Tibial nerve (tissue), 3 donors: ENCODE results near the gene ERLEC1.

Experiments used
- CTCF ChIP-seq, 5 experiments: fragments of 200-600 bp in 3 of 5; fragments of 450-650 bp in 2 of 5; sonication (generic) in 3 of 5; IDR thresholded peaks; one replicate each; pipeline ENCODE4 v1.5.1; 2016 to 2019; ENCODE audit warnings: antibody characterized with exemption in 5 of 5, mild to moderate bottlenecking in 3 of 5, moderate library complexity in 2 of 5
- POLR2A ChIP-seq, 2 donors: fragments of 450-650 bp; IDR thresholded peaks; one replicate each; pipeline ENCODE4 v1.6.1; 2017; ENCODE audit warnings: antibody characterized with exemption in 2 of 2, mild to moderate bottlenecking in 2 of 2, moderate library complexity in 2 of 2

- TF ChIP-seq CTCF (IDR thresholded peaks at IDR 0.05) (no peak), POLR2A (IDR thresholded peaks at IDR 0.05) (no peak)
Measured at GRCh38 chr2:53813151-53813550, 26.3 kb downstream of the ERLEC1 start.
